Measurements from ENCODE around the gene HYAL3. TPM values are rescaled to one million over a fixed set of nuclear protein-coding genes. Genes with fewer than 3 reads are reported as not detected.

Gene HYAL3
- total and polyA plus RNA-seq, 2 experiments from 2014 or later, result 7.6 to 9.6 TPM

- no peak overlapping the region for H3K27ac ChIP-seq
Measured at GRCh38 chr3:50261505-50261904, 37.7 kb downstream of the HYAL3 start.

GRCh38 chr3:50260942-50261441 lies 38.2 kb downstream of the HYAL3 start:
- Histone ChIP-seq H2AFZ (no peak overlapping the region), H3K9ac (peak overlapping the region; percentile 84), H3K9me3 (ENCODE audit: low read depth) (no peaks in the 10 kb centered on the region), H3K4me2 (ENCODE audit: unreplicated experiment) (peak overlapping the region; percentile 71), H3K9me2 (ENCODE audit: insufficient read depth) (no peaks in the 10 kb centered on the region), H4K20me1 (ENCODE audit: insufficient read depth) (no peaks in the 10 kb centered on the region), H3K36me3 (ENCODE audit: low read depth) (peaks cover 13% of the 10 kb centered on the region), H3K27me3 (replicated peaks; ENCODE audit: insufficient read depth) (no peaks in the 10 kb centered on the region), H3K4me1 (ENCODE audit: insufficient read depth) (peaks cover 19% of the 10 kb centered on the region), H3K4me3 (peak overlapping the region; percentile 67), H3K79me2 (ENCODE audit: insufficient read depth) (peaks cover 17% of the 10 kb centered on the region), H3K27ac (peak overlapping the region; percentile 64), H3F3A (ENCODE audit: insufficient read depth) (peaks cover 6% of the 10 kb centered on the region; the same call in 1 of the 2 replicates)
- in situ Hi-C loops (cut with MboI), result no loop called here
- WGBS, 2 experiments (ENCODE audit: low coverage in 1 of 2, low lambda C conversion rate in 2 of 2, missing lambda C conversion rate in 2 of 2), result 51 to 59% methylated on average over 5 of the region's 5 CpGs
- no peak for DNase-seq
- TF ChIP-seq EZH2phosphoT487 (IDR thresholded peaks at IDR 0.05; ENCODE audit: insufficient read depth, low read depth), result no peak
- no peak for TF ChIP-seq EZH2 (IDR thresholded peaks at IDR 0.05; ENCODE audit: insufficient read depth, poor library complexity, severe bottlenecking)

More at GRCh38 chr3:50261505-50261904, 37.7 kb downstream of the HYAL3 start:
- H3K79me2 ChIP-seq (ENCODE audit: insufficient read depth), result peaks cover 12% of the 10 kb centered on the region
- H3K4me2 ChIP-seq (ENCODE audit: unreplicated experiment), result no peak overlapping the region
- no peak for DNase-seq
- no peaks in the 10 kb centered on the region for H3K9me3 ChIP-seq (ENCODE audit: low read depth)
- no peaks in the 10 kb centered on the region for H4K20me1 ChIP-seq (ENCODE audit: insufficient read depth)
- peaks cover 19% of the 10 kb centered on the region for H3K4me1 ChIP-seq (ENCODE audit: insufficient read depth)
- WGBS, 2 experiments (ENCODE audit: low coverage in 1 of 2, low lambda C conversion rate in 2 of 2, missing lambda C conversion rate in 2 of 2), result 23 to 24% methylated on average over 2 of the region's 2 CpGs
- no peak overlapping the region for H2AFZ ChIP-seq
- H3K4me3 ChIP-seq, result no peak overlapping the region
- H3K27me3 ChIP-seq (replicated peaks; ENCODE audit: insufficient read depth), result no peaks in the 10 kb centered on the region
- H3F3A ChIP-seq (ENCODE audit: insufficient read depth), result peaks cover 6% of the 10 kb centered on the region; the same call in 1 of the 2 replicates
- in situ Hi-C loops (cut with MboI), result no loop called here
- TF ChIP-seq EZH2phosphoT487 (IDR thresholded peaks at IDR 0.05; ENCODE audit: insufficient read depth, low read depth) (no peak), EZH2 (IDR thresholded peaks at IDR 0.05; ENCODE audit: insufficient read depth, poor library complexity, severe bottlenecking) (no peak)
- H3K36me3 ChIP-seq (ENCODE audit: low read depth), result peaks cover 10% of the 10 kb centered on the region
- H3K9ac ChIP-seq, result peak overlapping the region; percentile 84
- H3K9me2 ChIP-seq (ENCODE audit: insufficient read depth), result no peaks in the 10 kb centered on the region

GRCh38 chr3:50260027-50260941 lies 38.9 kb downstream of the HYAL3 start:
- peaks cover 13% of the 10 kb centered on the region for H3K36me3 ChIP-seq (ENCODE audit: low read depth)
- DNase-seq, result peak; percentile 95
- H3K27me3 ChIP-seq (replicated peaks; ENCODE audit: insufficient read depth), result no peaks in the 10 kb centered on the region
- in situ Hi-C loops (cut with MboI), result no loop called here
- 4 to 5% methylated on average over 36 to 55 of the region's 70 CpGs for WGBS, 2 experiments (ENCODE audit: low coverage in 1 of 2, low lambda C conversion rate in 2 of 2, missing lambda C conversion rate in 2 of 2)
- H3K9me2 ChIP-seq (ENCODE audit: insufficient read depth), result no peaks in the 10 kb centered on the region
- H4K20me1 ChIP-seq (ENCODE audit: insufficient read depth), result no peaks in the 10 kb centered on the region
- peak overlapping the region; percentile 67 for H3K4me3 ChIP-seq
- no peaks in the 10 kb centered on the region for H3K9me3 ChIP-seq (ENCODE audit: low read depth)
- peak overlapping the region; percentile 43; the same call in 1 of the 2 replicates for H2AFZ ChIP-seq
- H3K79me2 ChIP-seq (ENCODE audit: insufficient read depth), result peaks cover 22% of the 10 kb centered on the region
- H3F3A ChIP-seq (ENCODE audit: insufficient read depth), result peaks cover 6% of the 10 kb centered on the region; the same call in 1 of the 2 replicates
- H3K9ac ChIP-seq, result peak overlapping the region; percentile 84
- H3K4me2 ChIP-seq (ENCODE audit: unreplicated experiment), result peak overlapping the region; percentile 71
- H3K4me1 ChIP-seq (ENCODE audit: insufficient read depth), result peaks cover 18% of the 10 kb centered on the region
- peak overlapping the region; percentile 64 for H3K27ac ChIP-seq
- TF ChIP-seq EZH2phosphoT487 (IDR thresholded peaks at IDR 0.05; ENCODE audit: insufficient read depth, low read depth) (no peak), EZH2 (IDR thresholded peaks at IDR 0.05; ENCODE audit: insufficient read depth, poor library complexity, severe bottlenecking) (no peak)

- Histone ChIP-seq H3K27ac (peak overlapping the region; percentile 53), H3K9ac (peak overlapping the region; percentile 84)
- WGBS, 2 experiments (ENCODE audit: low coverage in 1 of 2, low lambda C conversion rate in 2 of 2, missing lambda C conversion rate in 2 of 2), result 58 to 64% methylated on average over 18 of the region's 18 CpGs
Measured at GRCh38 chr3:50259432-50260026, 39.7 kb downstream of the HYAL3 start.

More at GRCh38 chr3:50259432-50260026, 39.7 kb downstream of the HYAL3 start:
- Histone ChIP-seq H3K4me1 (ENCODE audit: insufficient read depth) (peaks cover 13% of the 10 kb centered on the region), H3K36me3 (ENCODE audit: low read depth) (peaks cover 13% of the 10 kb centered on the region), H3K79me2 (ENCODE audit: insufficient read depth) (peaks cover 29% of the 10 kb centered on the region), H3K27me3 (replicated peaks; ENCODE audit: insufficient read depth) (no peaks in the 10 kb centered on the region), H3K9me2 (ENCODE audit: insufficient read depth) (no peaks in the 10 kb centered on the region), H2AFZ (no peak overlapping the region), H3K4me2 (ENCODE audit: unreplicated experiment) (no peak overlapping the region), H4K20me1 (ENCODE audit: insufficient read depth) (no peaks in the 10 kb centered on the region), H3K4me3 (no peak overlapping the region), H3F3A (ENCODE audit: insufficient read depth) (peaks cover 6% of the 10 kb centered on the region; the same call in 1 of the 2 replicates), H3K9me3 (ENCODE audit: low read depth) (no peaks in the 10 kb centered on the region)
- in situ Hi-C loops (cut with MboI), result no loop called here
- no peak for TF ChIP-seq EZH2phosphoT487 (IDR thresholded peaks at IDR 0.05; ENCODE audit: insufficient read depth, low read depth)
- no peak for TF ChIP-seq EZH2 (IDR thresholded peaks at IDR 0.05; ENCODE audit: insufficient read depth, poor library complexity, severe bottlenecking)
- DNase-seq, result no peak

All from GM23248 (cell line).